ENCODE data around the gene KLHL2.

Gene KLHL2

DNA sequence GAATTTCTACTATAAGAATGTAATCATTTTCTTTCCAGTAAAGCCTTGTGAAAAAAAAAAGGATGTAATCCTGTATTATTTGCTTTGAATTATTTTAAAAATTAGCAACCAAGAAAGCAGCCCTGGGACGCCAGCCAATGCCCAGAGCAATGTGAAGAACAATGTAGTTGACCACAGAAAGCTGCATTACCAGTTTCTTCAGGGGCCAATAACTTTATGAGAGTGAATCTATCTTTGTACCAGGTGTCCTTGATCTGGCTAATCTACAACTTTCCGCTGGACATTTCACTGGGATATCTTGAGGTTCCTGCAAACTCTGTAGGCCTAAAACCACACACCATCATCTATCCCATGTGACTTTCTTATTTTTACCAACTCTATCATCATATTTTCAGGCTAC lies 7.6 kb upstream of the KLHL2 start:
- no peaks in the 10 kb centered on the region for H3K4me1 ChIP-seq (ENCODE audit: control insufficient read depth, insufficient read depth, low read length)
- H3K4me3 ChIP-seq (ENCODE audit: low read depth, low read length) = no peak overlapping the region
- H3K9me3 ChIP-seq (ENCODE audit: control insufficient read depth, insufficient read depth, low read depth, low read length) = no peaks in the 10 kb centered on the region
- ChIA-PET POLR2A (no interaction called here), CTCF (no interaction called here)
- TF ChIP-seq ZBTB17 (tag by site-specific recombination; IDR thresholded peaks at IDR 0.05) (no peak), ZNF248 (tag by site-specific recombination; IDR thresholded peaks at IDR 0.05) (no peak), ZFP37 (tag by site-specific recombination; IDR thresholded peaks at IDR 0.05) (no peak), ZNF169 (tag by site-specific recombination; IDR thresholded peaks at IDR 0.05) (no peak), ZFP3 (tag by site-specific recombination; IDR thresholded peaks at IDR 0.05; ENCODE audit: low read depth) (no peak), ZNF549 (tag by site-specific recombination; IDR thresholded peaks at IDR 0.05) (no peak)
- no peak overlapping the region for H3K27ac ChIP-seq (ENCODE audit: extremely low read depth, low read depth, low read length)
- no peaks in the 10 kb centered on the region for H3K36me3 ChIP-seq (ENCODE audit: control insufficient read depth in 2 of 2, insufficient read depth in 1 of 2, low read length in 2 of 2)

DNA sequence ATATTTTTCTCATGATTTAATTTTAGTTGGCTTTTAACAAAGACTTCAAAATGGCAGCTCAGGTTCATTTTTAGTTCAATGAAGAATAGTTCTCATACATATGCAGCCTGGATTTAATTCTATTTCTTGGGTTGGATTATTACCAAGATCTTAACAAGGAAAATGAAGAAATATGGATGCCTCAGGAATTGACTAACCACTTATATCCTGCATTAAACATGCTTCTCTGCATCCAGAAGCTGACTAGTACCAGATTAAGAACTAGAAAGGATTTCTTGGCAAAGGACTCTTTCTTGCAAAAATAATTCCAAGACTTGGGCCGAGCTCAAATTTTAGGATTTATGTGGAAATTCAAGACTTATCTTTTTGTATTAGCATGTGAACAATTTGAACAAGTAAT lies 5.6 kb upstream of the KLHL2 start:
- H3K27ac ChIP-seq (ENCODE audit: extremely low read depth, low read depth, low read length) = no peak overlapping the region
- ChIA-PET POLR2A (no interaction called here), CTCF (no interaction called here)
- peaks cover 5% of the 10 kb centered on the region; the same call in 1 of the 2 replicates for H3K4me1 ChIP-seq (ENCODE audit: control insufficient read depth, insufficient read depth, low read length)
- no peak overlapping the region for H3K4me3 ChIP-seq (ENCODE audit: low read depth, low read length)
- H3K36me3 ChIP-seq (ENCODE audit: control insufficient read depth in 2 of 2, insufficient read depth in 1 of 2, low read length in 2 of 2) = no peaks in the 10 kb centered on the region
- TF ChIP-seq ZNF239 (tag by site-specific recombination; IDR thresholded peaks at IDR 0.05) (no peak), ZFP69B (tag by site-specific recombination; IDR thresholded peaks at IDR 0.05) (no peak), ZNF112 (tag by site-specific recombination; IDR thresholded peaks at IDR 0.05) (no peak), ZNF138 (tag by site-specific recombination; IDR thresholded peaks at IDR 0.05; ENCODE audit: borderline replicate concordance) (no peak), ZNF621 (tag by site-specific recombination; IDR thresholded peaks at IDR 0.05) (no peak), ZNF24 (tag by site-specific recombination; IDR thresholded peaks at IDR 0.05) (no peak), SCRT2 (tag by site-specific recombination; IDR thresholded peaks at IDR 0.05) (no peak)
- TF ChIP-seq, protein P1, sequence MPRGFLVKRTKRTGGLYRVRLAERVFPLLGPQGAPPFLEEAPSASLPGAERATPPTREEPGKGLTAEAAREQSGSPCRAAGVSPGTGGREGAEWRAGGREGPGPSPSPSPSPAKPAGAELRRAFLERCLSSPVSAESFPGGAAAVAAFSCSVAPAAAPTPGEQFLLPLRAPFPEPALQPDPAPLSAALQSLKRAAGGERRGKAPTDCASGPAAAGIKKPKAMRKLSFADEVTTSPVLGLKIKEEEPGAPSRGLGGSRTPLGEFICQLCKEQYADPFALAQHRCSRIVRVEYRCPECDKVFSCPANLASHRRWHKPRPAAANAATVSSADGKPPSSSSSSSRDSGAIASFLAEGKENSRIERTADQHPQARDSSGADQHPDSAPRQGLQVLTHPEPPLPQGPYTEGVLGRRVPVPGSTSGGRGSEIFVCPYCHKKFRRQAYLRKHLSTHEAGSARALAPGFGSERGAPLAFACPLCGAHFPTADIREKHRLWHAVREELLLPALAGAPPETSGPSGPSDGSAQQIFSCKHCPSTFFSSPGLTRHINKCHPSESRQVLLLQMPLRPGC (tag by site-specific recombination; IDR thresholded peaks at IDR 0.05) = no peak
- H3K9me3 ChIP-seq (ENCODE audit: control insufficient read depth, insufficient read depth, low read depth, low read length) = no peaks in the 10 kb centered on the region

GRCh38 chr4:165203541-165204461 lies 3.6 kb upstream of the KLHL2 start:
- Histone ChIP-seq H3K36me3 (ENCODE audit: control insufficient read depth in 2 of 2, insufficient read depth in 1 of 2, low read length in 2 of 2) (no peaks in the 10 kb centered on the region), H3K9me3 (ENCODE audit: control insufficient read depth, insufficient read depth, low read depth, low read length) (no peaks in the 10 kb centered on the region), H3K4me3 (ENCODE audit: low read depth, low read length) (no peak overlapping the region), H3K4me1 (ENCODE audit: control insufficient read depth, insufficient read depth, low read length) (peaks cover 5% of the 10 kb centered on the region; the same call in 1 of the 2 replicates), H3K27ac (ENCODE audit: extremely low read depth, low read depth, low read length) (no peak overlapping the region)
- peak; percentile 95 for TF ChIP-seq PRDM10 (tag by site-specific recombination; IDR thresholded peaks at IDR 0.05)
- no peak for TF ChIP-seq GLI2 (tag by site-specific recombination; IDR thresholded peaks at IDR 0.05; ENCODE audit: borderline replicate concordance, low read depth)
- ChIA-PET POLR2A (no interaction called here), CTCF (interaction anchor here (0.6 to 1.1 kb wide), 3 partner anchors 73 to 155 kb away, joined by 3 read pairs; no protein-coding TSS in a partner anchor)

Data from HEK293 (cell line).